Fibroblast of lung (primary cell): ENCODE results near the gene TRIM40. TPM values are rescaled to one million over a fixed set of nuclear protein-coding genes. Genes with fewer than 3 reads are reported as not detected.

Experiments
- DNase-seq, 2 donors: peaks; one replicate each; pipeline versions ENCODE4 v3.0.0 to v3.0.0-alpha.2; 2010; ENCODE audit warnings: low read depth in 2 of 2
- H2AFZ ChIP-seq: 2 replicates; pipeline ENCODE4 v1.5.1; 2012; ENCODE audit warnings: low read length, control low read depth, inconsistent platforms
- H3K27ac ChIP-seq: 2 replicates; pipeline ENCODE4 v1.5.1; 2011; ENCODE audit warnings: low read length, control low read depth; ENCODE audit not compliant: insufficient read depth
- H3K27me3 ChIP-seq: 2 replicates; pipeline ENCODE4 v1.5.1; 2011; ENCODE audit warnings: mild to moderate bottlenecking, low read length; ENCODE audit not compliant: control insufficient read depth, insufficient read depth
- H3K36me3 ChIP-seq: 2 replicates; pipeline ENCODE4 v1.5.1; 2011; ENCODE audit warnings: low read length; ENCODE audit not compliant: control insufficient read depth, insufficient read depth
- H3K4me1 ChIP-seq: 2 replicates; pipeline ENCODE4 v1.5.1; 2011; ENCODE audit warnings: low read length; ENCODE audit not compliant: control insufficient read depth, insufficient read depth; ENCODE audit errors: extremely low read depth
- H3K4me2 ChIP-seq: 2 replicates; pipeline ENCODE4 v1.5.1; 2011; ENCODE audit warnings: low read length, control low read depth; ENCODE audit not compliant: insufficient read depth; ENCODE audit errors: extremely low read depth
- H3K4me3 ChIP-seq, 4 experiments: fragments of 200-600 bp in 1 of 4; sonication (generic) in 1 of 4; replicated peaks in 1 of 4; 2 replicates each; pipeline ENCODE4 v1.5.1; 2011 to 2016; ENCODE audit warnings: low read length in 4 of 4, low read depth in 3 of 4, mild to moderate bottlenecking in 3 of 4, control low read depth in 2 of 4, inconsistent platforms in 1 of 4, mixed read lengths in 1 of 4; ENCODE audit not compliant: insufficient read depth in 1 of 4; ENCODE audit errors: control extremely low read depth in 1 of 4
- H3K79me2 ChIP-seq: 2 replicates; pipeline ENCODE4 v1.5.1; 2012; ENCODE audit warnings: mild to moderate bottlenecking, low read length, inconsistent platforms; ENCODE audit not compliant: control insufficient read depth, insufficient read depth
- H3K9ac ChIP-seq: 2 replicates; pipeline ENCODE4 v1.5.1; 2011; ENCODE audit warnings: mild to moderate bottlenecking, low read length, control low read depth; ENCODE audit not compliant: insufficient read depth
- H3K9me3 ChIP-seq: 2 replicates; pipeline ENCODE4 v1.5.1; 2012; ENCODE audit warnings: low read depth, low read length; ENCODE audit not compliant: control insufficient read depth, insufficient read depth
- H4K20me1 ChIP-seq: 2 replicates; pipeline ENCODE4 v1.5.1; 2011; ENCODE audit warnings: low read length; ENCODE audit not compliant: control insufficient read depth, insufficient read depth; ENCODE audit errors: extremely low read depth
- CTCF ChIP-seq, 2 donors: IDR thresholded peaks in 1 of 2; conservative IDR thresholded peaks in 1 of 2; 1 replicate in 1 of 2; 2 replicates in 1 of 2; pipeline ENCODE4 v1.5.1; 2011 to 2012; ENCODE audit warnings: low read length in 2 of 2, control low read depth in 1 of 2, inconsistent platforms in 1 of 2, low read depth in 1 of 2, mild to moderate bottlenecking in 1 of 2
- EZH2 ChIP-seq: IDR thresholded peaks from 2 replicates; pipeline ENCODE4 v1.5.1; 2012; ENCODE audit warnings: low read length, control low read depth, mild to moderate bottlenecking; ENCODE audit errors: missing control alignments
- polyA plus RNA-seq, 2 donors: library from polyadenylated mRNA; depleted of rRNA in 1 of 2; stranded (reverse) in 1 of 2; unstranded in 1 of 2; fragments of >200 nt; gene quantifications; 2 replicates each; pipeline ENCODE4 v1.2.1, GENCODE V29; 2011 to 2012; ENCODE audit warnings: missing spikeins in 1 of 2
- total RNA-seq: library from RNA; depleted of rRNA; stranded (reverse); fragments of >200 nt; gene quantifications from 2 replicates; pipeline ENCODE4 v1.2.1, GENCODE V29; 2014

TRIM40 gene
- total and polyA plus RNA-seq, 2 donors (not counting 1 experiment from before 2014, with no cell fraction given) = not detected

GRCh38 chr6:30162265-30163089 is 26.5 kb downstream of the TRIM40 start:
- H2AFZ ChIP-seq = no peak overlapping the region
- no peaks in the 10 kb centered on the region for H3K79me2 ChIP-seq
- no peak for TF ChIP-seq EZH2
- no peak for TF ChIP-seq CTCF (conservative IDR thresholded peaks at IDR 0.05 in 1 of 2, IDR thresholded peaks at IDR 0.05 in 1 of 2; ENCODE audit: low read depth in 1 of 2, low read length in 2 of 2)
- H3K9ac ChIP-seq = no peak overlapping the region
- no peak overlapping the region for H3K4me2 ChIP-seq
- H3K4me3 ChIP-seq = no peak overlapping the region
- no peaks in the 10 kb centered on the region for H4K20me1 ChIP-seq
- H3K27ac ChIP-seq = no peak overlapping the region
- no peaks in the 10 kb centered on the region for H3K36me3 ChIP-seq
- peaks cover 7% of the 10 kb centered on the region for H3K27me3 ChIP-seq
- no peak for DNase-seq
- H3K4me1 ChIP-seq = no peaks in the 10 kb centered on the region
- no peaks in the 10 kb centered on the region for H3K9me3 ChIP-seq

GRCh38 chr6:30163090-30163917 is 27.4 kb downstream of the TRIM40 start, which contains the start of gene TRIM15:
Gene TRIM15 (plus strand): TSS chr6:30163546. CDS start chr6:30163685, 139 bp downstream.
- TF ChIP-seq EZH2 = no peak
- TF ChIP-seq CTCF (conservative IDR thresholded peaks at IDR 0.05 in 1 of 2, IDR thresholded peaks at IDR 0.05 in 1 of 2; ENCODE audit: low read depth in 1 of 2, low read length in 2 of 2) = no peak
- Histone ChIP-seq H3K4me3 (no peak within 1 kb of the TSS), H2AFZ (no peak within 1 kb of the TSS), H3K27ac (no peak within 1 kb of the TSS), H3K36me3 (no peaks in the 10 kb centered on the region), H3K4me1 (no peaks in the 10 kb centered on the region), H3K9me3 (no peaks in the 10 kb centered on the region), H3K79me2 (no peaks in the 10 kb centered on the region), H3K4me2 (no peak within 1 kb of the TSS), H3K9ac (no peak within 1 kb of the TSS), H3K27me3 (peaks cover 13% of the 10 kb centered on the region), H4K20me1 (no peaks in the 10 kb centered on the region)
- no peak for DNase-seq
